K562 (cell line): ENCODE measurements around the gene CCDC167. TPM values are rescaled to one million over a fixed set of nuclear protein-coding genes. Genes with fewer than 3 reads are reported as not detected.

Source experiments
- ATAC-seq: fragments of 200-7000 bp; cut with Tn5 transposase; 3 replicates; pipeline ENCODE4 v1.9.1; 2020; ENCODE audit warnings: moderate library complexity
- BruUV-seq: library from RNA; stranded (reverse); fragments of 400-500 nt; replicated peaks from 2 replicates; lab custom pipeline; 2021; lab: Mats Ljungman, UMichigan
- CTCF ChIA-PET: fragments of 300-600 bp; formaldehyde crosslinking; extraction: SDS; loops from one replicate; lab custom pipeline; 2021; ENCODE audit warnings: low intra/inter-chr PET ratio; lab: Yijun Ruan, JAX
- POLR2A ChIA-PET: fragments of 300-600, 350-650 bp; sonication (Branson Sonifier 250); formaldehyde crosslinking; extraction: SDS; loops from one replicate; lab custom pipeline; 2021; ENCODE audit warnings: antibody characterized with exemption, inconsistent platforms; lab: Yijun Ruan, JAX
- DNase-seq, 4 experiments: peaks; one replicate each; pipeline versions ENCODE4 v3.0.0 to v3.0.0-alpha.2; 2011 to 2018; ENCODE audit warnings: low spot score in 3 of 4, mixed read lengths in 3 of 4; ENCODE audit errors: extremely low read depth in 1 of 4
- FAIRE-seq: peaks from 2 replicates; lab custom pipeline; 2011; peaks lifted over from hg19 to GRCh38; lab: Jason Lieb, UNC
- H2AFZ ChIP-seq: 2 replicates; pipeline ENCODE4 v1.6.0; 2011; ENCODE audit warnings: low read depth, low read length, control low read depth, inconsistent platforms
- H3K27ac ChIP-seq: fragments of 200-600 bp; 3 replicates; pipeline ENCODE4 v1.8.0; 2011; ENCODE audit warnings: low read depth, mild to moderate bottlenecking, control low read depth, inconsistent platforms, low read length, moderate library complexity, mixed read lengths; ENCODE audit errors: extremely low read depth
- H3K27me3 ChIP-seq, 2 experiments: fragments of 300-600 bp in 1 of 2; 2 replicates in 1 of 2; 3 replicates in 1 of 2; pipeline versions ENCODE4 v1.6.0 to v1.8.0; 2011; ENCODE audit warnings: inconsistent platforms in 2 of 2, low read length in 2 of 2, mild to moderate bottlenecking in 1 of 2, mixed read lengths in 1 of 2, moderate library complexity in 1 of 2; ENCODE audit not compliant: control insufficient read depth in 2 of 2, insufficient read depth in 2 of 2
- H3K36me3 ChIP-seq: fragments of 300-600 bp; 3 replicates; pipeline ENCODE4 v1.8.0; 2011; ENCODE audit warnings: mild to moderate bottlenecking, low read length, inconsistent platforms; ENCODE audit not compliant: control insufficient read depth, insufficient read depth
- H3K4me1 ChIP-seq, 2 experiments: fragments of 200-600 bp in 1 of 2; replicated peaks in 1 of 2; 2 replicates in 1 of 2; 3 replicates in 1 of 2; pipeline versions ENCODE4 v1.5.1 to v1.8.0; 2011; ENCODE audit warnings: inconsistent platforms in 2 of 2, low read length in 2 of 2, mild to moderate bottlenecking in 1 of 2, mixed read lengths in 1 of 2, moderate library complexity in 1 of 2; ENCODE audit not compliant: control insufficient read depth in 2 of 2, insufficient read depth in 2 of 2
- H3K4me2 ChIP-seq: 2 replicates; pipeline ENCODE4 v1.6.1; 2011; ENCODE audit warnings: low read length, control low read depth, inconsistent platforms, mixed read lengths; ENCODE audit not compliant: insufficient read depth
- H3K4me3 ChIP-seq: fragments of 200-600 bp; sonication (generic), shearing (Covaris generic); 2 replicates; pipeline ENCODE4 v1.5.1; 2016; ENCODE audit warnings: control low read depth, inconsistent platforms
- H3K79me2 ChIP-seq: fragments of 200-600 bp; 3 replicates; pipeline ENCODE4 v1.8.0; 2011; ENCODE audit warnings: low read length, inconsistent platforms; ENCODE audit not compliant: control insufficient read depth, insufficient read depth
- H3K9ac ChIP-seq, 2 experiments: 2 replicates each; pipeline versions ENCODE4 v1.6.0 to v1.6.1; 2011; ENCODE audit warnings: low read depth in 2 of 2, low read length in 2 of 2, control low read depth in 1 of 2, inconsistent platforms in 1 of 2, mild to moderate bottlenecking in 1 of 2, mixed read lengths in 1 of 2; ENCODE audit not compliant: insufficient read depth in 1 of 2
- H3K9me1 ChIP-seq: one replicate; pipeline ENCODE4 v1.6.0; 2011; ENCODE audit warnings: inconsistent platforms, mild to moderate bottlenecking, low read length, moderate library complexity; ENCODE audit not compliant: control insufficient read depth, insufficient read depth
- H3K9me3 ChIP-seq: replicated peaks from 2 replicates; pipeline ENCODE4 v1.5.1; 2011; ENCODE audit warnings: low read depth, low read length, inconsistent platforms; ENCODE audit not compliant: control insufficient read depth, insufficient read depth
- H4K20me1 ChIP-seq: replicated peaks from 2 replicates; pipeline ENCODE4 v1.6.1; 2011; ENCODE audit warnings: low read length, inconsistent platforms, mixed read lengths; ENCODE audit not compliant: control insufficient read depth, insufficient read depth
- COPS2 ChIP-seq: fragments of 450-650 bp; conservative IDR thresholded peaks from 2 replicates; pipeline ENCODE4 v1.6.1; 2016; ENCODE audit warnings: mild to moderate bottlenecking, moderate library complexity
- ELF1 ChIP-seq: fragments of 200-800 bp; sonication (Bioruptor generic); IDR thresholded peaks from 2 replicates; pipeline ENCODE4 v1.6.1; 2016; ENCODE audit warnings: missing genetic modification characterization, missing compliant biosample characterization
- ELF2 ChIP-seq: fragments of 250-450 bp; sonication (Bioruptor Pico); IDR thresholded peaks from 2 replicates; pipeline ENCODE4 v1.5.0; 2021; ENCODE audit warnings: mild to moderate bottlenecking
- FOXK2 ChIP-seq, 2 experiments: fragments of 450-650 bp; IDR thresholded peaks in 1 of 2; conservative IDR thresholded peaks in 1 of 2; 2 replicates each; pipeline ENCODE4 v1.6.1; 2016; ENCODE audit warnings: low read depth in 2 of 2, mild to moderate bottlenecking in 1 of 2
- GTF2F1 ChIP-seq: IDR thresholded peaks from 2 replicates; pipeline ENCODE4 v1.6.1; 2011; ENCODE audit warnings: low read depth, low read length, improper control_type of control experiment
- MEF2A ChIP-seq: IDR thresholded peaks from 2 replicates; pipeline ENCODE4 v1.6.1; 2011; ENCODE audit warnings: low read depth, mild to moderate bottlenecking, low read length, moderate library complexity; ENCODE audit not compliant: control insufficient read depth
- NFRKB ChIP-seq: fragments of 450-650 bp; IDR thresholded peaks from 2 replicates; pipeline ENCODE4 v1.6.1; 2016; ENCODE audit warnings: low read depth
- PHF8 ChIP-seq: fragments of 200-600 bp; sonication (generic); IDR thresholded peaks from 2 replicates; pipeline ENCODE4 v1.6.1; 2012; ENCODE audit warnings: mixed run types, mild to moderate bottlenecking, inconsistent platforms, low read length, moderate library complexity, borderline replicate concordance
- PTTG1 ChIP-seq: fragments of 450-650 bp; IDR thresholded peaks from 2 replicates; pipeline ENCODE4 v1.6.1; 2016; ENCODE audit warnings: low read depth, mild to moderate bottlenecking, missing genetic modification characterization, missing compliant biosample characterization
- TSC22D4 ChIP-seq: fragments of 450-650 bp; IDR thresholded peaks from 2 replicates; pipeline ENCODE4 v1.6.1; 2016; ENCODE audit warnings: missing genetic modification characterization, missing biosample characterization, control low read depth
- WHSC1 ChIP-seq: IDR thresholded peaks from one replicate; pipeline ENCODE4 v1.6.1; 2012; ENCODE audit warnings: low read length, control low read depth, inconsistent platforms
- ZC3H11A ChIP-seq: IDR thresholded peaks from 2 replicates; pipeline ENCODE4 v1.6.1; 2012; ENCODE audit warnings: low read depth, low read length, improper control_type of control experiment
- ZNF395 ChIP-seq: fragments of 200-800 bp; sonication (Bioruptor generic); IDR thresholded peaks from 2 replicates; pipeline ENCODE4 v1.6.1; 2017; ENCODE audit warnings: missing genetic modification characterization, missing compliant biosample characterization
- ZNF445 ChIP-seq: fragments of 250-450 bp; sonication (Bioruptor Pico); IDR thresholded peaks from 2 replicates; pipeline ENCODE4 v1.4.0; 2020; ENCODE audit warnings: low read depth, mild to moderate bottlenecking, moderate library complexity
- ZSCAN32 ChIP-seq: fragments of 450-650 bp; formaldehyde crosslinking; IDR thresholded peaks from 2 replicates; pipeline ENCODE4 v1.4.0; 2020; ENCODE audit warnings: mild to moderate bottlenecking, moderate library complexity
- WGBS: fragments of 100-300 bp; shearing (Covaris generic); methylation state at CpG from one replicate; pipeline ENCODE4 v1.1.6; 2016; ENCODE audit warnings: low coverage, mixed read lengths; ENCODE audit not compliant: insufficient coverage; ENCODE audit errors: missing lambda C conversion rate; 5-methylcytosine and 5-hydroxymethylcytosine counted together
- in situ Hi-C: fragments of 300-500 bp; cut with MboI; formaldehyde crosslinking; loops from 4 replicates; pipeline ENCODE4 v1.15.0; 2018; ENCODE audit warnings: inconsistent platforms, mixed read lengths
- intact Hi-C: fragments of 100-400 bp; cut with micrococcal nuclease; formaldehyde crosslinking; loops from 2 replicates; pipeline ENCODE4 v1.14.2; 2022
- polyA plus RNA-seq, 8 experiments: library from polyadenylated mRNA; depleted of rRNA in 4 of 8; stranded (reverse) in 5 of 8; unstranded in 3 of 8; fragments of >200 nt; fragmentation: Nextera tagmentation in 2 of 8; fragmentation: Illumina TruSeq in 1 of 8; extraction: Ambion mirVana in 2 of 8; extraction: Trizol in 1 of 8; gene quantifications; 2 replicates each; pipeline versions ENCODE4 v1.2.1 to v1.2.3, GENCODE V29; 2011 to 2014; ENCODE audit warnings: inconsistent platforms in 1 of 8, missing spikeins in 1 of 8
- total RNA-seq, 7 experiments: library from RNA; depleted of rRNA in 6 of 7; stranded (reverse); fragments of >200 nt in 6 of 7; fragmentation: Illumina TruSeq in 2 of 7; extraction: Trizol in 2 of 7; gene quantifications; 2 replicates each; pipeline versions ENCODE4 v1.2.1 to v1.2.3, GENCODE V29; 2011 to 2021; ENCODE audit warnings: low replicate concordance in 1 of 7

The CCDC167 gene
- total and polyA plus RNA-seq, 9 of the 15 experiments (the other 6 are each of a cell fraction or from before 2014, with no cell fraction given), result 26.0 to 114 (median 45.2) TPM

DNA sequence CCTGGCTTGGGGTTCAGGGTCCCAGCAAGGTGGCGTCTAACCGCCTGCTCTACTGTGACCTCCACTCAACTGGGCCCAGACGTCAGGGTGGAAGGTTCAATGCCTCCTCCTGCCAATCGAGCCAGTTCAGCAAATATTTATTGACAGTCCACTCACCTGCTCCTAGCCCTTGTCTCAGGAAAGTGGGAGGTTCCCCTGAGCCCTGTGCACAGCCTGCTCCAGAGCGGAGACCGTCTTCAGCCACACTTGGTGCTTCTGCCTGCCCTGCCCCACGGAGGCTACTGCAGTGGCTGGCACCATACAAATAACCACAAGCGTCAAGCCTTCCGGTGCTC is 6.1 kb downstream of the CCDC167 start:
- H2AFZ ChIP-seq, result no peak overlapping the region
- CTCF ChIA-PET, result no interaction called here
- no peaks in the 10 kb centered on the region for H3K9me1 ChIP-seq
- ATAC-seq (no peak), FAIRE-seq (no peak), DNase-seq (no peak)
- H4K20me1 ChIP-seq, result peaks cover 12% of the 10 kb centered on the region; the same call in 1 of the 2 replicates
- H3K4me1 ChIP-seq, result peaks cover 12 to 25% of the 10 kb centered on the region in 2 experiments; a peak in 4 of 5 replicates
- no peaks in the 10 kb centered on the region; the same call in 2 of the 3 replicates for H3K36me3 ChIP-seq
- H3K9me3 ChIP-seq, result no peaks in the 10 kb centered on the region
- BruUV-seq, result no TSS peak
- no peaks in the 10 kb centered on the region for H3K79me2 ChIP-seq
- intact Hi-C loops, result no loop called here
- H3K27ac ChIP-seq, result no peak overlapping the region
- POLR2A ChIA-PET, result no interaction called here
- H3K4me2 ChIP-seq, result no peak overlapping the region
- H3K9ac ChIP-seq, result peak overlapping the region in 1 of 2 experiments; percentile 46; a peak in 2 of 4 replicates
- in situ Hi-C loops, result no loop called here
- no peaks in the 10 kb centered on the region for H3K27me3 ChIP-seq
- WGBS, result 67% methylated on average over 9 of the region's 9 CpGs
- no peak overlapping the region for H3K4me3 ChIP-seq
- TF ChIP-seq PTTG1 (no peak), WHSC1 (no peak), PHF8 (no peak), ZNF445 (CRISPR knock-in tag) (no peak), TSC22D4 (tag) (no peak), MEF2A (no peak), ELF2 (CRISPR knock-in tag) (no peak), NFRKB (no peak), FOXK2 (conservative IDR thresholded peaks at IDR 0.05 in 1 of 2, IDR thresholded peaks at IDR 0.05 in 1 of 2; ENCODE audit: low read depth in 2 of 2) (no peak), ZNF395 (CRISPR knock-in tag) (no peak), GTF2F1 (no peak), ZC3H11A (no peak), ZSCAN32 (CRISPR knock-in tag) (no peak), COPS2 (no peak), ELF1 (tag) (no peak)
